ENCODE measurements around the gene TMEM45A. TPM values are rescaled to one million over a fixed set of nuclear protein-coding genes. Genes with fewer than 3 reads are reported as not detected.

Gene TMEM45A
- total and polyA plus RNA-seq, 2 donors (not counting 3 experiments of a cell fraction or from before 2014, with no cell fraction given) = 5.6 to 8.6 TPM

DNA sequence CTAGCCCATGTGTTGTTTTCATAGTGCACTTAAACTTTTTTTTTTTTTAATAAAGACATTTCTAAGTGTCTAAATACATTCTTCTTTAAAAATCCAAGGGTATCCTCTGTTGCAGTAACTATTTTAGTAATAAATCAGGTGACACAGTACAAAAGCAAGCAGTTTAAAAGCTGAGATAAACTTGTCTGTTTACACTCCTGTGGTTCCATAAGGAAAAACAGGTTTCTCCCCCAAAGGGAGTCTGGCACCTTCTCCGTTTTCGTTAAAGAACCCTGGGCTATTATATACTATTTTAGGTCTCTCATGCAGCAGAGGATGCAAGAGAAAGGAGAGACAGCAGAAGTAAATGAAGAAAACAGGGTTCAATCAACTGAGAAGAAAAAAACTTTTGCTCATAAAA is 43.2 kb upstream of the TMEM45A start:
- BruUV-seq (replicated peaks) = no TSS peak
- Histone ChIP-seq H3K27ac (ENCODE audit: insufficient read depth, low read depth, low read length) (no peak overlapping the region), H3K4me3 (replicated peaks in 1 of 3; ENCODE audit: insufficient read depth in 1 of 3, low read depth in 1 of 3, low read length in 3 of 3) (no peak overlapping the region), H3K27me3 (ENCODE audit: control insufficient read depth in 2 of 2, insufficient read depth in 2 of 2, low read length in 2 of 2) (no peaks in the 10 kb centered on the region), H2AFZ (ENCODE audit: low read depth, low read length) (no peak overlapping the region), H4K20me1 (replicated peaks; ENCODE audit: control insufficient read depth, extremely low read depth, insufficient read depth, low read length) (no peaks in the 10 kb centered on the region), H3K9me3 (replicated peaks; ENCODE audit: control insufficient read depth, insufficient read depth, low read length) (no peaks in the 10 kb centered on the region), H3K79me2 (ENCODE audit: control insufficient read depth, insufficient read depth, low read length) (no peaks in the 10 kb centered on the region), H3K4me1 (ENCODE audit: control insufficient read depth, extremely low read depth, insufficient read depth, low read length) (no peaks in the 10 kb centered on the region), H3K36me3 (ENCODE audit: control insufficient read depth in 2 of 2, extremely low read depth in 1 of 2, insufficient read depth in 2 of 2, low read length in 2 of 2) (no peaks in the 10 kb centered on the region), H3K9me1 (replicated peaks; ENCODE audit: control insufficient read depth, extremely low read depth, insufficient read depth, low read length) (no peaks in the 10 kb centered on the region), H3K9ac (replicated peaks; ENCODE audit: extremely low read depth, insufficient read depth, low read length) (no peak overlapping the region), H3K4me2 (ENCODE audit: insufficient read depth, low read length) (no peak overlapping the region)
- FAIRE-seq = no peak
- dilution Hi-C loops (cut with MboI; ENCODE audit: extremely low pct_ligation_motif_present, low sequenced_read_pairs) (no loop called here), intact Hi-C loops (cut with micrococcal nuclease) (no loop called here)
- ChIA-PET CTCF (interaction anchor here (2.2 to 2.9 kb wide), 2 partner anchors 13 to 141 kb away, joined by 5 to 23 read pairs; no protein-coding TSS in a partner anchor), POLR2A (no interaction called here)
- no peak for TF ChIP-seq GATA2 (IDR thresholded peaks at IDR 0.05; ENCODE audit: insufficient read depth, insufficient read length, low read depth, low read length)
- TF ChIP-seq POLR2AphosphoS5 (IDR thresholded peaks at IDR 0.05; ENCODE audit: insufficient read depth, low read depth, low read length) = no peak
- TF ChIP-seq, protein P1, sequence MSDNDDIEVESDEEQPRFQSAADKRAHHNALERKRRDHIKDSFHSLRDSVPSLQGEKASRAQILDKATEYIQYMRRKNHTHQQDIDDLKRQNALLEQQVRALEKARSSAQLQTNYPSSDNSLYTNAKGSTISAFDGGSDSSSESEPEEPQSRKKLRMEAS (IDR thresholded peaks at IDR 0.05; ENCODE audit: insufficient read depth, insufficient read length) = no peak
- TF ChIP-seq JUN (IDR thresholded peaks at IDR 0.05; ENCODE audit: borderline replicate concordance, insufficient read depth, insufficient read length, low read depth) = no peak
- TF ChIP-seq MYC (IDR thresholded peaks at IDR 0.05; ENCODE audit: low read depth, low read length) = no peak
- TF ChIP-seq EZH2 (IDR thresholded peaks at IDR 0.05; ENCODE audit: borderline replicate concordance, low read depth, low read length, severe bottlenecking) = no peak
- no peak for TF ChIP-seq FOS (IDR thresholded peaks at IDR 0.05; ENCODE audit: borderline replicate concordance, insufficient read depth, low read length)
- TF ChIP-seq POLR2A (IDR thresholded peaks at IDR 0.05; ENCODE audit: low read depth, low read length) = no peak
- no peak for DNase-seq (ENCODE audit: low read depth, low spot score)

GRCh38 chr3:100454677-100455076 is 37.7 kb upstream of the TMEM45A start:
- POLR2A ChIA-PET = no interaction called here
- CTCF ChIA-PET = no interaction called here

More at GRCh38 chr3:100454677-100455076, 37.7 kb upstream of the TMEM45A start:
- Histone ChIP-seq H3K9me1 (replicated peaks; ENCODE audit: control insufficient read depth, extremely low read depth, insufficient read depth, low read length) (no peaks in the 10 kb centered on the region), H3K36me3 (ENCODE audit: control insufficient read depth in 2 of 2, extremely low read depth in 1 of 2, insufficient read depth in 2 of 2, low read length in 2 of 2) (no peaks in the 10 kb centered on the region), H2AFZ (ENCODE audit: low read depth, low read length) (no peak overlapping the region), H3K9me3 (replicated peaks; ENCODE audit: control insufficient read depth, insufficient read depth, low read length) (no peaks in the 10 kb centered on the region), H3K4me2 (ENCODE audit: insufficient read depth, low read length) (no peak overlapping the region), H4K20me1 (replicated peaks; ENCODE audit: control insufficient read depth, extremely low read depth, insufficient read depth, low read length) (no peaks in the 10 kb centered on the region), H3K4me3 (replicated peaks in 1 of 3; ENCODE audit: insufficient read depth in 1 of 3, low read depth in 1 of 3, low read length in 3 of 3) (no peak overlapping the region), H3K4me1 (ENCODE audit: control insufficient read depth, extremely low read depth, insufficient read depth, low read length) (no peaks in the 10 kb centered on the region), H3K79me2 (ENCODE audit: control insufficient read depth, insufficient read depth, low read length) (no peaks in the 10 kb centered on the region), H3K27ac (ENCODE audit: insufficient read depth, low read depth, low read length) (no peak overlapping the region), H3K9ac (replicated peaks; ENCODE audit: extremely low read depth, insufficient read depth, low read length) (no peak overlapping the region), H3K27me3 (ENCODE audit: control insufficient read depth in 2 of 2, insufficient read depth in 2 of 2, low read length in 2 of 2) (no peaks in the 10 kb centered on the region)
- no peak for TF ChIP-seq GATA2 (IDR thresholded peaks at IDR 0.05; ENCODE audit: insufficient read depth, insufficient read length, low read depth, low read length)
- no peak for TF ChIP-seq MYC (IDR thresholded peaks at IDR 0.05; ENCODE audit: low read depth, low read length)
- TF ChIP-seq, protein P1 (IDR thresholded peaks at IDR 0.05; ENCODE audit: insufficient read depth, insufficient read length) = no peak
- no peak for TF ChIP-seq EZH2 (IDR thresholded peaks at IDR 0.05; ENCODE audit: borderline replicate concordance, low read depth, low read length, severe bottlenecking)
- no peak for TF ChIP-seq POLR2AphosphoS5 (IDR thresholded peaks at IDR 0.05; ENCODE audit: insufficient read depth, low read depth, low read length)
- TF ChIP-seq POLR2A (IDR thresholded peaks at IDR 0.05; ENCODE audit: low read depth, low read length) = no peak
- TF ChIP-seq, protein P2, sequence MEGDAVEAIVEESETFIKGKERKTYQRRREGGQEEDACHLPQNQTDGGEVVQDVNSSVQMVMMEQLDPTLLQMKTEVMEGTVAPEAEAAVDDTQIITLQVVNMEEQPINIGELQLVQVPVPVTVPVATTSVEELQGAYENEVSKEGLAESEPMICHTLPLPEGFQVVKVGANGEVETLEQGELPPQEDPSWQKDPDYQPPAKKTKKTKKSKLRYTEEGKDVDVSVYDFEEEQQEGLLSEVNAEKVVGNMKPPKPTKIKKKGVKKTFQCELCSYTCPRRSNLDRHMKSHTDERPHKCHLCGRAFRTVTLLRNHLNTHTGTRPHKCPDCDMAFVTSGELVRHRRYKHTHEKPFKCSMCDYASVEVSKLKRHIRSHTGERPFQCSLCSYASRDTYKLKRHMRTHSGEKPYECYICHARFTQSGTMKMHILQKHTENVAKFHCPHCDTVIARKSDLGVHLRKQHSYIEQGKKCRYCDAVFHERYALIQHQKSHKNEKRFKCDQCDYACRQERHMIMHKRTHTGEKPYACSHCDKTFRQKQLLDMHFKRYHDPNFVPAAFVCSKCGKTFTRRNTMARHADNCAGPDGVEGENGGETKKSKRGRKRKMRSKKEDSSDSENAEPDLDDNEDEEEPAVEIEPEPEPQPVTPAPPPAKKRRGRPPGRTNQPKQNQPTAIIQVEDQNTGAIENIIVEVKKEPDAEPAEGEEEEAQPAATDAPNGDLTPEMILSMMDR (IDR thresholded peaks at IDR 0.05; ENCODE audit: extremely low read depth in 1 of 2, insufficient read depth in 1 of 2, low read depth in 1 of 2, low read length in 2 of 2) = no peak
- TF ChIP-seq FOS (IDR thresholded peaks at IDR 0.05; ENCODE audit: borderline replicate concordance, insufficient read depth, low read length) = no peak
- TF ChIP-seq JUN (IDR thresholded peaks at IDR 0.05; ENCODE audit: borderline replicate concordance, insufficient read depth, insufficient read length, low read depth) = no peak
- intact Hi-C loops (cut with micrococcal nuclease) (no loop called here), dilution Hi-C loops (cut with MboI; ENCODE audit: extremely low pct_ligation_motif_present, low sequenced_read_pairs) (no loop called here)
- BruUV-seq (replicated peaks) = no TSS peak
- FAIRE-seq (no peak), DNase-seq (ENCODE audit: low read depth, low spot score) (no peak)
